Raji (cell line): ENCODE measurements around the gene AHRR.

ENCODE experiments used
- POLR2A ChIP-seq: IDR thresholded peaks from 2 replicates; pipeline ENCODE4 v1.6.1; 2011; ENCODE audit warnings: low read depth, low read length, control low read depth; ENCODE audit not compliant: insufficient read depth

The AHRR gene

DNA sequence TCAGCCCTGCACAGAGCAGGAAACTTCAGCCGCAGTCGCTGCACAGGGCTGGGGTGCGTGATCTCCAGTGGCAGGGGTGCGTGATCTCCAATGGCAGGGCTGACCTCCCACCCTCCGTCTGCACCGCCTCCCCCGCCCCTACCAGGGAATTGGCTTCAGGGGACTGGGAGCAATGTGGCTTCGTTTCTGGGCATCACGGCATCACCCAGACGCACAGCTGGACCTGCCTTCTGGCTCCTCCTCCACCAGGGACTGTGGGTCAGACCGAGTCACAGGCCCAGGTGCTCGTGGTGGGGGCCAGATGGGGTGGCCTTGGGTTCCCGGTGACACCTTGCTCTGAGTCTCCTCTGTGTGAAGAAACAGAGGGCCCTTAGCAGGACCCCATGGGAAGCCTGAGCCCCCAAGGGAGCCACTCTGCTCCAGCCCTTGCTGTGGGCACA, 51.1 kb downstream of the AHRR start:
- TF ChIP-seq POLR2A = no peak

GRCh38 chr5:372996-373709, 51.6 kb downstream of the AHRR start:
- no peak for TF ChIP-seq POLR2A

GRCh38 chr5:373710-374602, 52.4 kb downstream of the AHRR start:
- no peak for TF ChIP-seq POLR2A

GRCh38 chr5:374631-375335, 53.3 kb downstream of the AHRR start:
- no peak for TF ChIP-seq POLR2A

DNA sequence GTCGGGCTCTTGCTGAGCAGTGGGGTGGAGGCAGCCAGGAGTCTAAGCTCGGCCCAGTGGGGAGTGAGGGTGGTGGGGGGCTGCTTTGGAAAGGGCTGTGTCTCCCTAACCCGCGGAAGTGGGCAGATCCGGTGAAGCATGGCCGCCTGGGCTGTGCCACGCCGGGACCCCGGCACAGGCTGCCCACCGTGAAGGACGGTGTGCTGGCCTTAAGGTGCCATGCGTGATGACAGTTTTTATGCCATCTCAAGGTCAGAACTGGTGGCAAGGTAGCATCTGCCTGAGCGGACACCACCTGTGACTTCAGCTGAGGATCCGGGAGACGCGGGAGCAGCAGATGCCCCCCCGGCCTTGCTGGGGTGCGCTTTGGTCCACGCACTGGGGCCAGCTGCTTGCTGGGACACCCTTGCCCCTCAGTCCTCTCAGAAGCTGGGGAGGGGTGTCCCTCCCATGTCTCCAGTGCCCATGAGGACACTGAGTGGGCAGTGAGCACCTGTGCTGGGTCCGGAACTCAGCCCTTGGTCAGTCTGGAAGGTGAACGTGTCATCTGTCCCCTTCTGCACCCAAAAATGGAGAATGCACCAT, 53.9 kb downstream of the AHRR start:
- no peak for TF ChIP-seq POLR2A

DNA sequence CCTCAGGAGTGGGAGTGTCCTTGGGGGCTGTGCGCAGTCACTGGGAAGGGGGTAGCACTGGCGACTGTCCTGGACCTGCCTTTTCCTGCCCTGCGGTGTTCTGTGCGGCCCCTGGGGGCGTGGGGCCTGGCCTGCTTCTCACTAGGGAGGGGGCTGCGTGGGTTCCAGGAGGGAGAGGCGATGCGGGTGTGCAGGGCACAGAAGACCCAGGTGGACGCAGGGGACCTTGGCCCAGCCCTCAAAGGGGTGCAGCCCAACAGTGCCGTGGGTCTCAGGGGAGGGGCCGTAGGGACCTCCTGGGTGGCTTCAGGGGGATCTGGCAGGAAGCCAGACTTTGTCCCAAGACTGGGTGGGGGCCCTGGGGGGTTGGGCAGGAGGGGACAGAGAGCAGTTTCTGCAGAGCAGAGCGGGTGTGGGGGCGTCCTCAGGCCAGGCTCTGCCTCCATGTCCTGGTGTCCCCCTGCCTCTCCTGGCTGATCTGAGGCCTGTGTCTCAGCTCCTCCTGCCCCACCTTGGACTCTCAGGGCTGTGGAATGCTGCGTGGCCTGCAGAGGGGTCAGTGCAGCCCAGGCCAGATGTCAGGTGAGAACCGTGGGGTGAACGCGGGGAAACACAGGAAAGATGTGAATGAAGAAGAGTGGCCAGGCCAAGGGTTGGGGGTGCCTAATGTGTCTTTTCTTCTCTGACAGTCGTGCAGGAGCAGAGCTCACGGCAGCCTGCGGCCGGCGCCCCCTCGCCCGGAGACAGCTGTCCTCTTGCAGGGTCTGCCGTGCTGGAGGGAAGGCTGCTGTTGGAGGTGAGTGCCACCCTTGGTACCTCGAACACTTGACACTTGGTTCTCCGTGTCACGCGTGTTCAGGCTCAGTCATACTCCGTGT, 54.6 kb downstream of the AHRR start:
- no peak for TF ChIP-seq POLR2A

DNA sequence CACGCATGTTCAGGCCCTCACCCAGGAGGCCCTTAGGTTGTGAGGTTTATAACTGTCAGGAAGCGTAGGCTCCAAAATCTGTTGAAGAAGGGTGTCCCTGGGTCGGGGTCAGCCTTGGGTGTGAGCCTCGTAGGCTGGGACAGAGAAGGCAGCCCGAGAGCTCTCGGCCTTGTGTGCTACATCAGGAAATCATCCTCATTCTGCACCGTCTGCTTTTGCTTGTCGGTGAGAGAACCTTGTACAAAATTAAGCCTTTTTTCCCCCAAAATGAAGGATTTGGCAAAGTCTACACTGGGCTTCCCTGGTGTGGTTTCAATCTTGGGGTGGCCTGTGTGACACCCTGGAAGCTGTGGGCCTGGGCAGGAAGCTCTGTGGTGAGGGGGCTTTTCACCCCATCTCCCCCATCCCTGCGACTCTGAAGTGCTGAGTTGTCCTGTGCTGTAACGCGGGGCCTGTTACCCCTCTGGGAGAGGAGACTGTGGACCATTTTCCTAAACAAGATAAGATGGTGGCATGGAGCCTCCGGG, 55.3 kb downstream of the AHRR start:
- no peak for TF ChIP-seq POLR2A

GRCh38 chr5:377326-377981, 55.9 kb downstream of the AHRR start:
- no peak for TF ChIP-seq POLR2A

- TF ChIP-seq POLR2A = no peak
Observed at GRCh38 chr5:378301-378891, 56.9 kb downstream of the AHRR start.

GRCh38 chr5:378976-379742, 57.6 kb downstream of the AHRR start:
- TF ChIP-seq POLR2A = no peak

- no peak for TF ChIP-seq POLR2A
Observed at GRCh38 chr5:380701-381309, 59.3 kb downstream of the AHRR start.

- TF ChIP-seq POLR2A = no peak
Observed at GRCh38 chr5:383066-383465, 61.6 kb downstream of the AHRR start.
